PC-3 (cell line): ENCODE measurements around the gene TMIE. TPM values are rescaled to one million over a fixed set of nuclear protein-coding genes. Genes with fewer than 3 reads are reported as not detected.
A peak's percentile ranks its signal among the peaks of the same experiment; 100 is the strongest.

Experiments
- ATAC-seq: fragments of 200-7000 bp; cut with Tn5 transposase; 2 replicates; pipeline ENCODE4 v1.9.1; 2020; ENCODE audit warnings: mild to moderate bottlenecking, moderate library complexity
- BruUV-seq: library from RNA; stranded (reverse); fragments of 400-500 nt; replicated peaks from 2 replicates; lab custom pipeline; 2021; lab: Mats Ljungman, UMichigan
- CTCF ChIA-PET: fragments of 300-600 bp; sonication (Branson Sonifier 250); formaldehyde crosslinking; loops from one replicate; lab custom pipeline; 2022; ENCODE audit warnings: antibody characterized with exemption; lab: Charles Lee
- POLR2A ChIA-PET: fragments of 300-600 bp; sonication (Branson Sonifier 250); formaldehyde crosslinking; loops from one replicate; lab custom pipeline; 2022; ENCODE audit warnings: antibody characterized with exemption; ENCODE audit not compliant: unreplicated experiment; lab: Charles Lee
- DNase-seq: peaks from one replicate; pipeline ENCODE4 v3.0.0-alpha.2; 2015
- H2AFZ ChIP-seq: fragments of 300-600 bp; sonication (generic); 2 replicates; pipeline ENCODE4 v1.6.0; 2016; ENCODE audit warnings: antibody characterized with exemption, low read length
- H3F3A ChIP-seq: fragments of 300-600 bp; sonication (generic); one replicate; pipeline ENCODE4 v1.6.0; 2017; ENCODE audit warnings: antibody characterized with exemption, low read length, control low read depth, mild to moderate bottlenecking; ENCODE audit not compliant: unreplicated experiment
- H3K27ac ChIP-seq: fragments of 300-600 bp; sonication (generic); 2 replicates; pipeline ENCODE4 v1.5.1; 2016; ENCODE audit warnings: mild to moderate bottlenecking, low read length
- H3K27me3 ChIP-seq: fragments of 300-600 bp; sonication (generic); 2 replicates; pipeline ENCODE4 v1.6.1; 2016; ENCODE audit warnings: low read length, mixed read lengths
- H3K36me3 ChIP-seq: fragments of 300-600 bp; sonication (generic); 2 replicates; pipeline ENCODE4 v1.6.1; 2016; ENCODE audit warnings: low read depth, mixed run types, low read length, mixed read lengths
- H3K4me1 ChIP-seq: fragments of 300-600 bp; sonication (generic); 2 replicates; pipeline ENCODE4 v1.5.1; 2016; ENCODE audit warnings: low read length; ENCODE audit not compliant: insufficient read depth
- H3K4me2 ChIP-seq: fragments of 300-600 bp; sonication (generic); 2 replicates; pipeline ENCODE4 v1.6.0; 2016; ENCODE audit warnings: low read length
- H3K4me3 ChIP-seq: fragments of 300-600 bp; sonication (generic); 2 replicates; pipeline ENCODE4 v1.5.1; 2016; ENCODE audit warnings: mild to moderate bottlenecking, low read length, mixed read lengths
- H3K79me2 ChIP-seq: fragments of 300-600 bp; sonication (generic); 2 replicates; pipeline ENCODE4 v1.6.1; 2017; ENCODE audit warnings: low read length, mixed read lengths
- H3K9ac ChIP-seq: fragments of 300-600 bp; sonication (generic); 2 replicates; pipeline ENCODE4 v1.6.0; 2016; ENCODE audit warnings: mild to moderate bottlenecking, low read length
- H3K9me2 ChIP-seq: fragments of 300-600 bp; sonication (generic); replicated peaks from 2 replicates; pipeline ENCODE4 v1.6.1; 2016; ENCODE audit warnings: mixed run types, low read length, mixed read lengths
- H3K9me3 ChIP-seq: fragments of 300-600 bp; sonication (generic); 2 replicates; pipeline ENCODE4 v1.6.1; 2016; ENCODE audit warnings: low read length, mixed read lengths
- H4K20me1 ChIP-seq: fragments of 300-600 bp; sonication (generic); 2 replicates; pipeline ENCODE4 v1.6.1; 2016; ENCODE audit warnings: low read length, mixed read lengths
- EZH2 ChIP-seq: fragments of 300-600 bp; sonication (generic); IDR thresholded peaks from one replicate; pipeline ENCODE4 v1.6.1; 2017; ENCODE audit warnings: antibody characterized with exemption, mild to moderate bottlenecking, low read length; ENCODE audit not compliant: unreplicated experiment
- EZH2phosphoT487 ChIP-seq: fragments of 300-600 bp; sonication (generic); IDR thresholded peaks from 2 replicates; pipeline ENCODE4 v1.6.1; 2018; ENCODE audit warnings: mild to moderate bottlenecking, antibody characterized with exemption, low read length, borderline replicate concordance
- intact Hi-C: fragments of 100-400 bp; cut with micrococcal nuclease; formaldehyde crosslinking; loops from 2 replicates; pipeline ENCODE4 v1.9.0; 2023
- total RNA-seq: library from RNA; depleted of rRNA; stranded (reverse); fragments of >200 nt; gene quantifications from 2 replicates; pipeline ENCODE4 v1.2.3, GENCODE V29; 2014
- TF ChIP-seq, protein P1 (sequence below): fragments of 300-600 bp; sonication (generic); conservative IDR thresholded peaks from 2 replicates; pipeline ENCODE4 v1.5.1; 2017; ENCODE audit warnings: antibody characterized with exemption, low read depth, mild to moderate bottlenecking, low read length

The TMIE gene
- total RNA-seq, 1 experiment from 2014 or later, result 0.66 TPM

GRCh38 chr3:46705022-46705530 is 3.9 kb downstream of the TMIE start:
- intact Hi-C loops, result loop anchor here (1.0 kb wide), 2 partner anchors 190 to 204 kb away; no protein-coding TSS in a partner anchor
- POLR2A ChIA-PET, result no interaction called here
- Histone ChIP-seq H3K27ac (no peak overlapping the region), H3K9me3 (no peaks in the 10 kb centered on the region), H3K27me3 (no peaks in the 10 kb centered on the region), H3K4me3 (no peak overlapping the region), H3K79me2 (no peaks in the 10 kb centered on the region), H3K9ac (no peak overlapping the region), H3K4me1 (peaks cover 13% of the 10 kb centered on the region), H3K36me3 (no peaks in the 10 kb centered on the region), H3F3A (no peaks in the 10 kb centered on the region), H3K9me2 (no peaks in the 10 kb centered on the region), H3K4me2 (no peak overlapping the region), H4K20me1 (no peaks in the 10 kb centered on the region), H2AFZ (no peak overlapping the region)
- no TSS peak for BruUV-seq
- CTCF ChIA-PET, result interaction anchor here (1.2 to 2.0 kb wide), 2 partner anchors 204 to 216 kb away, joined by 3 to 11 read pairs; no protein-coding TSS in a partner anchor
- TF ChIP-seq, protein P1, sequence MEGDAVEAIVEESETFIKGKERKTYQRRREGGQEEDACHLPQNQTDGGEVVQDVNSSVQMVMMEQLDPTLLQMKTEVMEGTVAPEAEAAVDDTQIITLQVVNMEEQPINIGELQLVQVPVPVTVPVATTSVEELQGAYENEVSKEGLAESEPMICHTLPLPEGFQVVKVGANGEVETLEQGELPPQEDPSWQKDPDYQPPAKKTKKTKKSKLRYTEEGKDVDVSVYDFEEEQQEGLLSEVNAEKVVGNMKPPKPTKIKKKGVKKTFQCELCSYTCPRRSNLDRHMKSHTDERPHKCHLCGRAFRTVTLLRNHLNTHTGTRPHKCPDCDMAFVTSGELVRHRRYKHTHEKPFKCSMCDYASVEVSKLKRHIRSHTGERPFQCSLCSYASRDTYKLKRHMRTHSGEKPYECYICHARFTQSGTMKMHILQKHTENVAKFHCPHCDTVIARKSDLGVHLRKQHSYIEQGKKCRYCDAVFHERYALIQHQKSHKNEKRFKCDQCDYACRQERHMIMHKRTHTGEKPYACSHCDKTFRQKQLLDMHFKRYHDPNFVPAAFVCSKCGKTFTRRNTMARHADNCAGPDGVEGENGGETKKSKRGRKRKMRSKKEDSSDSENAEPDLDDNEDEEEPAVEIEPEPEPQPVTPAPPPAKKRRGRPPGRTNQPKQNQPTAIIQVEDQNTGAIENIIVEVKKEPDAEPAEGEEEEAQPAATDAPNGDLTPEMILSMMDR, result peak; percentile 95
- no peak for TF ChIP-seq EZH2
- DNase-seq, result peak; percentile 82
- ATAC-seq, result peak; percentile 86

GRCh38 chr3:46705751-46706552 is 4.8 kb downstream of the TMIE start:
- TF ChIP-seq EZH2phosphoT487, result no peak
- TF ChIP-seq, protein P1, result peak; percentile 44; the same call in 1 of the 2 replicates
- TF ChIP-seq EZH2, result no peak
- H3K79me2 ChIP-seq, result no peaks in the 10 kb centered on the region
- BruUV-seq, result no TSS peak
- POLR2A ChIA-PET, result no interaction called here
- H3K4me1 ChIP-seq, result peaks cover 13% of the 10 kb centered on the region
- H3K27me3 ChIP-seq, result no peaks in the 10 kb centered on the region
- CTCF ChIA-PET, result interaction anchor here (0.8 to 2.0 kb wide), 5 partner anchors 9 to 217 kb away, joined by 3 to 11 read pairs (median 4); no protein-coding TSS in a partner anchor
- intact Hi-C loops, result loop anchor here (1.0 kb wide), 2 partner anchors 189 to 203 kb away; no protein-coding TSS in a partner anchor
- H3K9me3 ChIP-seq, result no peaks in the 10 kb centered on the region
- H3K27ac ChIP-seq, result no peak overlapping the region
- peak; percentile 85 for DNase-seq
- H3K4me3 ChIP-seq, result no peak overlapping the region
- H2AFZ ChIP-seq, result peak overlapping the region; percentile 31; the same call in 1 of the 2 replicates
- H3K4me2 ChIP-seq, result peak overlapping the region; percentile 65
- ATAC-seq, result peak; percentile 84
- no peaks in the 10 kb centered on the region for H4K20me1 ChIP-seq
- H3K9ac ChIP-seq, result no peak overlapping the region
- H3K9me2 ChIP-seq, result no peaks in the 10 kb centered on the region
- H3F3A ChIP-seq, result no peaks in the 10 kb centered on the region
- H3K36me3 ChIP-seq, result no peaks in the 10 kb centered on the region
